NB4 (cell line): ENCODE data around the gene SPX.

ENCODE experiments used
- DNase-seq: peaks from one replicate; pipeline ENCODE4 v3.0.0; 2010; ENCODE audit warnings: low read depth
- H3K4me3 ChIP-seq: one replicate; pipeline ENCODE4 v1.5.1; 2011; ENCODE audit warnings: mild to moderate bottlenecking, low read depth, low read length, moderate library complexity
- MYC ChIP-seq: IDR thresholded peaks from 2 replicates; pipeline ENCODE4 v1.6.1; 2011; ENCODE audit warnings: low read depth, low read length
- POLR2A ChIP-seq: IDR thresholded peaks from 2 replicates; pipeline ENCODE4 v1.6.1; 2011; ENCODE audit warnings: mild to moderate bottlenecking; ENCODE audit not compliant: insufficient read length; ENCODE audit errors: extremely low read depth
- TF ChIP-seq, protein P1 (sequence below): IDR thresholded peaks from 2 replicates; pipeline ENCODE4 v1.6.1; 2011; ENCODE audit warnings: low read depth, low read length
- TF ChIP-seq, protein P2 (sequence below): IDR thresholded peaks from one replicate; pipeline ENCODE4 v1.5.1; 2012; ENCODE audit warnings: low read depth, low read length

SPX gene

DNA sequence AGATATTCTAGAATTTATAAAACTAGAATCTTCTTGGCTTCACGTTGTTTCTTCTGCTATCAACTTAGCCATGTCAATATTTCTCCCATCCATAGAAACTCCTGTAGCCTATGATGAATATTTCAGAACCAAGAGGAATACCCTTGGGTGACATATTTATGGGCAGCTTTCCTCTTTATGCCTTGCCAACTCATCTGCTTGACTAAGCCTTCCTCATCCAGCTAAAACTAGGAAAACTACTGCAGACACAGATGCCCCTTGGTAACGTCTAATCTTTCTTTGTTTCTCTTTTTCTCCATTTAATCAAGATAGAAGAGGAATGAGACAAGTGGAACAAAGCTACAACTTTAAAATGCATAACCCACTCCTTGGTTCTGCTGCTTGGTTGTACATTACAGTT, 18.2 kb upstream of the SPX start:
- no peak for TF ChIP-seq MYC
- TF ChIP-seq POLR2A: no peak
- TF ChIP-seq, protein P1, sequence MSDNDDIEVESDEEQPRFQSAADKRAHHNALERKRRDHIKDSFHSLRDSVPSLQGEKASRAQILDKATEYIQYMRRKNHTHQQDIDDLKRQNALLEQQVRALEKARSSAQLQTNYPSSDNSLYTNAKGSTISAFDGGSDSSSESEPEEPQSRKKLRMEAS: no peak
- TF ChIP-seq, protein P2, sequence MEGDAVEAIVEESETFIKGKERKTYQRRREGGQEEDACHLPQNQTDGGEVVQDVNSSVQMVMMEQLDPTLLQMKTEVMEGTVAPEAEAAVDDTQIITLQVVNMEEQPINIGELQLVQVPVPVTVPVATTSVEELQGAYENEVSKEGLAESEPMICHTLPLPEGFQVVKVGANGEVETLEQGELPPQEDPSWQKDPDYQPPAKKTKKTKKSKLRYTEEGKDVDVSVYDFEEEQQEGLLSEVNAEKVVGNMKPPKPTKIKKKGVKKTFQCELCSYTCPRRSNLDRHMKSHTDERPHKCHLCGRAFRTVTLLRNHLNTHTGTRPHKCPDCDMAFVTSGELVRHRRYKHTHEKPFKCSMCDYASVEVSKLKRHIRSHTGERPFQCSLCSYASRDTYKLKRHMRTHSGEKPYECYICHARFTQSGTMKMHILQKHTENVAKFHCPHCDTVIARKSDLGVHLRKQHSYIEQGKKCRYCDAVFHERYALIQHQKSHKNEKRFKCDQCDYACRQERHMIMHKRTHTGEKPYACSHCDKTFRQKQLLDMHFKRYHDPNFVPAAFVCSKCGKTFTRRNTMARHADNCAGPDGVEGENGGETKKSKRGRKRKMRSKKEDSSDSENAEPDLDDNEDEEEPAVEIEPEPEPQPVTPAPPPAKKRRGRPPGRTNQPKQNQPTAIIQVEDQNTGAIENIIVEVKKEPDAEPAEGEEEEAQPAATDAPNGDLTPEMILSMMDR: no peak
- DNase-seq: no peak
- H3K4me3 ChIP-seq: no peak overlapping the region

GRCh38 chr12:21509768-21510167, 16.3 kb upstream of the SPX start:
- H3K4me3 ChIP-seq: no peak overlapping the region
- TF ChIP-seq MYC: no peak
- TF ChIP-seq, protein P2: no peak
- no peak for TF ChIP-seq POLR2A
- TF ChIP-seq, protein P1: no peak
- DNase-seq: no peak

DNA sequence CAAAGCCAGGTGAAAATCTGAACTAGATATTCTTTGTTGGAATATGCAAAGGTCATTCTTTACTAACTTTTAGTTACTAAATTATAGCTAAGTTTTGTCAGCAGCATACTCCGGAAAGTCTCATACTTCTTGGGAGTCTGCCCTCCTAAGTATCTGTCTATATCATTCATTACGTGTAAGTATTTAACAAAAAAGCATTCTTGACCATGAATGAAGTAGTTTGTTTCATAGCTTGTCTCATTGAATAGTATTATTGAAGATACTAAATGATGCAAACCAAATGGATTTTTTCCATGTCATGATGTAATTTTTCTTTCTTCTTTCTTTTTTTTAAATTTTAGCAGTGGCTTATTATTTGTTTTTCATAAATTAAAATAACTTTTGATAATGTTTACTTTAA, 9.8 kb upstream of the SPX start:
- TF ChIP-seq, protein P1: no peak
- TF ChIP-seq POLR2A (no peak), MYC (no peak)
- no peak for DNase-seq
- H3K4me3 ChIP-seq: no peak overlapping the region

DNA sequence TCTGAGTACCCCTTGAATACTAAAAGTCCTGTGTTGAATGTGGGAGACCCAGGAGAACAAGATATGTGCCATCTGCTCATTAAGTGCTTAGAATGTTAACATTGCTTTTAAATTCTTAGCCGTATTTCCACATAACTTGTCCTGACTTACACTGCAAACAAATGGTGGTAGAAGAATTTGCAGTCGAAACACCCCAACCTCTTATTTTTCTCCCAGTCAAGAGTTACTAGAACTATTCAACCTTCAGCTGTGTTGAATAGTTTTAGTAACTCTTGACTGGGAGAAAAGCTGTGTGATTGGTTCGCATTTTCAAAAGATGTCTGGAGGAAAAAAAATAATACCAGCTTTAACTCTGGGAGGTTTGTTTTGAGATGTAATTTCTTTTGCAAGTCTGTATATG, 7.6 kb upstream of the SPX start:
- H3K4me3 ChIP-seq: no peak overlapping the region
- TF ChIP-seq MYC: no peak
- TF ChIP-seq POLR2A: no peak
- TF ChIP-seq, protein P2: no peak
- TF ChIP-seq, protein P1: no peak
- no peak for DNase-seq

DNA sequence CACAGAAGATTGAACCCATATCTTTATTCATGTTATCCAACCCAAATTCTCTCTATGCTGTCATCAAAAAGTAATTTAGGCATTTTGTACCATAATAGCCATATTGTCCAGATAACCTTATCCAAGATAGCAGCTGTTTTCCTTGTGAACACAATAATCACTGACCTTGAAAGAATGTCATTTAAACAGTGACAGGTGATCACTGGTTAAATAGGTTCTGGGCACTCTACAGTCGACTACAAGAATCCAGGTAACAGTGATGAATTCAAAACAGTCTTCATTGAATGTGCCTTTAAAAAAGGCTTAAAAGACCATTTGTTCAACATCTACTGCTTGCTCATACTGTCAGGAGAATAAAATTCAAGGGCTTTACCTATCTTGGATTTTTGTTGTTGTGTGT, 4.6 kb upstream of the SPX start:
- DNase-seq: no peak
- H3K4me3 ChIP-seq: no peak overlapping the region
- TF ChIP-seq, protein P1: no peak
- TF ChIP-seq, protein P2: no peak
- TF ChIP-seq POLR2A: no peak

GRCh38 chr12:21523148-21523547, 2.9 kb upstream of the SPX start:
- H3K4me3 ChIP-seq: no peak overlapping the region
- DNase-seq: no peak
- no peak for TF ChIP-seq MYC
- TF ChIP-seq, protein P1: no peak
- TF ChIP-seq, protein P2: no peak
- TF ChIP-seq POLR2A: no peak
